ENCODE data around the gene ACP7. TPM values are rescaled to one million over a fixed set of nuclear protein-coding genes. Genes with fewer than 3 reads are reported as not detected.
A peak's percentile ranks its signal among the peaks of the same experiment; 100 is the strongest.

Gene ACP7
- total and polyA plus RNA-seq, 8 donors: not detected

DNA sequence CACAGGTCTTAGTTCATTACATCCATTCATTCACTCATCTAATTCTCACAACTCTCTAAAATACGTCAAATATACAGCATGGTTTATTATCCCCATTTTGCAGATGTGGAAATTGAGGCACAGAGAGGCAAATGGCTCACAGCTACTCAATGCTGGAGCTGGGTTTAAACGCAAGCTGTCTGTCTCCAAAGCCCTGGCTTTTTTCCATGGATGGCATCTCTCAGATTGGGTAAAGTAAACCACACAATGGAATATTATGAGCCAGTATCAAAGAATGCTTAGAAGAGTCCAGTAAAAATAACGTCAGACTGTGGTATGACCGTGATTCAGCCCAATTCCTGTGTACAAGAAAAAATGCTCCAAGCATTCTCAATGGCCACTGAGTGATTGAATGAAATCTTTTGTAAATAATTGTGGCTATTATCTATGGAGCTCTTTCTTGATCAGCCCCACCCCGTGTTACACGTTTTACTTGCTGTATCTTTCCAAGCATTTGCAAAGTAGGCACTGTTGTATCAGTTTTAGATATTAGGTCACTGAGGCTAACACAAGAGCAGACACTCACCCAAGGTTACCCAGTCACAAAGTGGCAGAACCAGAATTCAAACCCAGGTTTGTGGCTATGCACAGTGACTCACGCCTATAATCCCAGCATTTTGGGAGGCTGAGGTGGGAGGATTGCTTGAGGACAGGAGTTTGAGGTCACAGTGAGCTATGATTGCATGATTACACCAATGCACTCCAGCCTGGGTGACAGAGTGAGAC, 5.5 kb upstream of the ACP7 start:
- H3K36me3 ChIP-seq: no peaks in the 10 kb centered on the region
- H3K4me1 ChIP-seq: peaks cover 4 to 8% (median 6%) of the 10 kb centered on the region in 4 donors
- peaks cover 0 to 84% (median 28%) of the 10 kb centered on the region in 3 donors for H3K27me3 ChIP-seq
- intact Hi-C loops (cut with DNase I; ENCODE audit: low total_unique reads): no loop called here
- TF ChIP-seq, protein P1, sequence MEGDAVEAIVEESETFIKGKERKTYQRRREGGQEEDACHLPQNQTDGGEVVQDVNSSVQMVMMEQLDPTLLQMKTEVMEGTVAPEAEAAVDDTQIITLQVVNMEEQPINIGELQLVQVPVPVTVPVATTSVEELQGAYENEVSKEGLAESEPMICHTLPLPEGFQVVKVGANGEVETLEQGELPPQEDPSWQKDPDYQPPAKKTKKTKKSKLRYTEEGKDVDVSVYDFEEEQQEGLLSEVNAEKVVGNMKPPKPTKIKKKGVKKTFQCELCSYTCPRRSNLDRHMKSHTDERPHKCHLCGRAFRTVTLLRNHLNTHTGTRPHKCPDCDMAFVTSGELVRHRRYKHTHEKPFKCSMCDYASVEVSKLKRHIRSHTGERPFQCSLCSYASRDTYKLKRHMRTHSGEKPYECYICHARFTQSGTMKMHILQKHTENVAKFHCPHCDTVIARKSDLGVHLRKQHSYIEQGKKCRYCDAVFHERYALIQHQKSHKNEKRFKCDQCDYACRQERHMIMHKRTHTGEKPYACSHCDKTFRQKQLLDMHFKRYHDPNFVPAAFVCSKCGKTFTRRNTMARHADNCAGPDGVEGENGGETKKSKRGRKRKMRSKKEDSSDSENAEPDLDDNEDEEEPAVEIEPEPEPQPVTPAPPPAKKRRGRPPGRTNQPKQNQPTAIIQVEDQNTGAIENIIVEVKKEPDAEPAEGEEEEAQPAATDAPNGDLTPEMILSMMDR (IDR thresholded peaks at IDR 0.05): no peak
- TF ChIP-seq POLR2A (IDR thresholded peaks at IDR 0.05): no peak
- no peak for TF ChIP-seq POLR2AphosphoS5 (IDR thresholded peaks at IDR 0.05)
- no peak for TF ChIP-seq EP300 (IDR thresholded peaks at IDR 0.05)
- H3K9me3 ChIP-seq: no peaks in the 10 kb centered on the region
- DNase-seq: no peak
- no peak overlapping the region for H3K27ac ChIP-seq
- WGBS, 5 donors: 35 to 46% (median 40%) methylated on average over 7 of the region's 7 CpGs
- no peak overlapping the region for H3K4me3 ChIP-seq

DNA sequence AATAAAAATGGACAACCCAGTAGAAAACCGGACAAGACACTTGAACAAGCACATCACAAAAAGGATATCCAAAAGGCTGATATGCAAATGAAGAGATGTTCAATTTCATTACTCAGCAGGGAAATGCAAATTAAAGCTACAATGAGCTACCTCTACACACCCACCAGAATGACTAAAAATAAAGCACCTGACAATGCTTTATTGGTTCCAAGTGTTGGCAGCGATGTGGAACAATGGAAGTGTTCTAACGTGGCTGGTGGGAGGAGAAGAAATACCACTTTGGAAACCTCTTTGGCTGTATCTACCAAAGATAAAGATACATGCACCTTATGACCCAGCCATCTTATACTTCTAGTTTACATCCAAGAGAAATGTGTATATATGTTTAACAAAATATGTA, 3.7 kb upstream of the ACP7 start:
- Histone ChIP-seq H3K36me3 (no peaks in the 10 kb centered on the region), H3K4me1 (peaks cover 12 to 18% (median 15%) of the 10 kb centered on the region in 4 donors), H3K27me3 (peaks cover 10 to 89% (median 46%) of the 10 kb centered on the region in 3 donors), H3K27ac (no peak overlapping the region), H3K4me3 (no peak overlapping the region), H3K9me3 (no peaks in the 10 kb centered on the region)
- TF ChIP-seq POLR2A (IDR thresholded peaks at IDR 0.05) (no peak), POLR2AphosphoS5 (IDR thresholded peaks at IDR 0.05) (no peak), EP300 (IDR thresholded peaks at IDR 0.05) (no peak)
- TF ChIP-seq, protein P1 (IDR thresholded peaks at IDR 0.05): no peak
- DNase-seq: no peak
- 48 to 55% (median 51%) methylated on average over 3 of the region's 3 CpGs for WGBS, 5 donors
- intact Hi-C loops (cut with DNase I; ENCODE audit: low total_unique reads): no loop called here

DNA sequence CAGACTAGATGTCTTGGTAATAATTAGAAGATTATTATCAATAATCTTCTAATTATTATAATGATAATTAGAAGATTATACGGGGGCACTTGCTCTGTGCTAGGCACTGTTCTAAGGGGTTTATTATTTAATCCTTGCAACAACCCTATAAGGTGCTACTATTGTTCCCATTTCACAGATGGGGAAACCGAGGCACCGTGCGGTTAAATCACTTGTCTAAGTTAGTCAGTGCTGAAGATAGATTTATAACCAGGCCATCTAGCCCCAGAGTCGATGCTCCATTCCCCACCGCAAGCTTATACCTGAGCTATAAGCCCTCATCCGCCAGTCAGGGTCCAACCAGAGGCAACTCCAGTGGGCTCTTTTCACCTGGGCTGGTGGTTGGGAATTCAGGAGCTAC, 2.0 kb upstream of the ACP7 start:
- Histone ChIP-seq H3K4me3 (no peak overlapping the region), H3K27me3 (peaks cover 10 to 88% (median 54%) of the 10 kb centered on the region in 3 donors), H3K4me1 (peaks cover 12 to 18% (median 15%) of the 10 kb centered on the region in 4 donors), H3K36me3 (no peaks in the 10 kb centered on the region), H3K9me3 (no peaks in the 10 kb centered on the region), H3K27ac (no peak overlapping the region)
- intact Hi-C loops (cut with DNase I; ENCODE audit: low total_unique reads): no loop called here
- no peak for DNase-seq
- WGBS, 5 donors: 85 to 96% (median 88%) methylated on average over 7 of the region's 7 CpGs
- TF ChIP-seq, protein P1 (IDR thresholded peaks at IDR 0.05): no peak
- TF ChIP-seq POLR2A (IDR thresholded peaks at IDR 0.05) (no peak), POLR2AphosphoS5 (IDR thresholded peaks at IDR 0.05) (no peak), EP300 (IDR thresholded peaks at IDR 0.05) (no peak)

DNA sequence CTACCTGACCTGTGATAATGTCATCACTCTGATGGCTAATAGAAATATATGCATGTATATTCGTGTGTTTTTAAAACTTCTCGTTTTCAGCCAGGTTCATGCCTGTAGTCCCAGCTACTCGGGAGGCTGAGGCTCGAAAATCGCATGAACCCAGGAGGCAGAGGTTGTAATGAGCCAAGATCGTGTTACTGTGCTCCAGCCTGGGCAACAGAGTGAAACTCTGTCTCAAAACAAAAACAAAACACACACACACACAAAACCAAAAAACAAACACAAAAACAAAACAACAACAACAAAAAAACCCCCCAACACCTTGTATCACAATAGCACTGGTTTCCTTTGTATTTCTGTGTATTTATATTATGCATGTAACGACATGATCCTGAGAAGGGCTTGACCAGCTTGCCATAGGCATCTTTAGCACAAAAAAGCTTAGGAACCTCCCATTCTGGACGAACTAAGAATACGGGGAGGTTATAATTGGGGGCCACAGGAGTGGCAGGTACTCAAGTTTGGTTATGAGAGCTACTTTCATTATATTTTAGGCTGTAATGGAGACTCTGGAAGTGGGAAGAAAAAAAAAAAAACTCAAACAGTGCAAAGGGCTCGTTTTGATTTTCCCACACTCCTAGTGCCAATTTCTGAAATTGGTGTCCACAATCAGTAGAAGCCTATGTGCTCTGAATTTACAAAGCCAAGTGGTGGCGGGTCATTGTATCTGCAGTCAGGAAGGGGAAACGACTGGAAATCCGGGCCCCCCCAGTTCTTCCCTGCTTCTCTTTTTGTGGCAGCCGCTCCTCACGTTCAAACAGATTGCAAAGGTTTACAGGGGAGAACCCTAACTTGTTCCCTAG, 1.2 kb upstream of the ACP7 start:
- 19 to 27% (median 22%) methylated on average over 15 of the region's 15 CpGs for WGBS, 5 donors
- peaks cover 12 to 18% (median 15%) of the 10 kb centered on the region in 4 donors for H3K4me1 ChIP-seq

More for the DNA sequence above, 1.2 kb upstream of the ACP7 start:
- Histone ChIP-seq H3K4me3 (peak overlapping the region; percentile 23 to 40 (median 32)), H3K27me3 (peaks cover 10 to 86% (median 54%) of the 10 kb centered on the region in 3 donors), H3K36me3 (no peaks in the 10 kb centered on the region), H3K27ac (no peak overlapping the region), H3K9me3 (no peaks in the 10 kb centered on the region)
- intact Hi-C loops (cut with DNase I; ENCODE audit: low total_unique reads): no loop called here
- TF ChIP-seq EP300 (IDR thresholded peaks at IDR 0.05): no peak
- TF ChIP-seq, protein P1 (IDR thresholded peaks at IDR 0.05): no peak
- TF ChIP-seq POLR2A (IDR thresholded peaks at IDR 0.05): no peak
- TF ChIP-seq POLR2AphosphoS5 (IDR thresholded peaks at IDR 0.05): no peak
- peak in 1 of 2 donors; percentile 24 for DNase-seq
